ENCODE results near the gene NDRG2.
"Not testable (repeated sequence)": the region's sequence is repeated elsewhere in the genome, so short reads cannot be mapped to it uniquely, and the experiment has no call there.

Gene NDRG2

GRCh38 chr14:21041676-21042433 is 17.0 kb upstream of the NDRG2 start, which contains the start of gene RNASE7:
RNASE7 (plus strand) TSS chr14:21042362; CDS start chr14:21042993, 631 bp downstream.
- no peak within 1 kb of the TSS for H3K4me2 ChIP-seq
- H2AFZ ChIP-seq (ENCODE audit: low read depth), result no peak within 1 kb of the TSS
- H3K79me2 ChIP-seq (ENCODE audit: insufficient read depth, low read depth), result no peaks in the 10 kb centered on the region
- no peaks in the 10 kb centered on the region for H3K36me3 ChIP-seq (ENCODE audit: insufficient read depth)
- no peak within 1 kb of the TSS for H3K9ac ChIP-seq
- H3K27ac ChIP-seq, result no peak within 1 kb of the TSS
- no peaks in the 10 kb centered on the region for H3K27me3 ChIP-seq (ENCODE audit: insufficient read depth, low read depth)
- no peaks in the 10 kb centered on the region for H4K20me1 ChIP-seq (ENCODE audit: insufficient read depth)
- no peaks in the 10 kb centered on the region for H3K4me1 ChIP-seq (ENCODE audit: low read depth, poor library complexity, severe bottlenecking)
- TF ChIP-seq, protein P1, sequence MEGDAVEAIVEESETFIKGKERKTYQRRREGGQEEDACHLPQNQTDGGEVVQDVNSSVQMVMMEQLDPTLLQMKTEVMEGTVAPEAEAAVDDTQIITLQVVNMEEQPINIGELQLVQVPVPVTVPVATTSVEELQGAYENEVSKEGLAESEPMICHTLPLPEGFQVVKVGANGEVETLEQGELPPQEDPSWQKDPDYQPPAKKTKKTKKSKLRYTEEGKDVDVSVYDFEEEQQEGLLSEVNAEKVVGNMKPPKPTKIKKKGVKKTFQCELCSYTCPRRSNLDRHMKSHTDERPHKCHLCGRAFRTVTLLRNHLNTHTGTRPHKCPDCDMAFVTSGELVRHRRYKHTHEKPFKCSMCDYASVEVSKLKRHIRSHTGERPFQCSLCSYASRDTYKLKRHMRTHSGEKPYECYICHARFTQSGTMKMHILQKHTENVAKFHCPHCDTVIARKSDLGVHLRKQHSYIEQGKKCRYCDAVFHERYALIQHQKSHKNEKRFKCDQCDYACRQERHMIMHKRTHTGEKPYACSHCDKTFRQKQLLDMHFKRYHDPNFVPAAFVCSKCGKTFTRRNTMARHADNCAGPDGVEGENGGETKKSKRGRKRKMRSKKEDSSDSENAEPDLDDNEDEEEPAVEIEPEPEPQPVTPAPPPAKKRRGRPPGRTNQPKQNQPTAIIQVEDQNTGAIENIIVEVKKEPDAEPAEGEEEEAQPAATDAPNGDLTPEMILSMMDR (conservative IDR thresholded peaks at IDR 0.05; ENCODE audit: low read depth, low read length), result no peak
- H3K4me3 ChIP-seq (IDR thresholded peaks at IDR 0.05; ENCODE audit: insufficient read depth, low read depth, low read length), result no peak within 1 kb of the TSS

- H3K36me3 ChIP-seq (ENCODE audit: insufficient read depth); H3K4me1 ChIP-seq (ENCODE audit: low read depth, poor library complexity, severe bottlenecking); H3K27ac ChIP-seq; H3K9ac ChIP-seq; H3K4me3 ChIP-seq (IDR thresholded peaks at IDR 0.05; ENCODE audit: insufficient read depth, low read depth, low read length); H3K27me3 ChIP-seq (ENCODE audit: insufficient read depth, low read depth); H2AFZ ChIP-seq (ENCODE audit: low read depth); H3K79me2 ChIP-seq (ENCODE audit: insufficient read depth, low read depth); H4K20me1 ChIP-seq (ENCODE audit: insufficient read depth); H3K4me2 ChIP-seq: not testable (repeated sequence)
Observed at GRCh38 chr14:21040941-21041340, 16.1 kb upstream of the NDRG2 start.

DNA sequence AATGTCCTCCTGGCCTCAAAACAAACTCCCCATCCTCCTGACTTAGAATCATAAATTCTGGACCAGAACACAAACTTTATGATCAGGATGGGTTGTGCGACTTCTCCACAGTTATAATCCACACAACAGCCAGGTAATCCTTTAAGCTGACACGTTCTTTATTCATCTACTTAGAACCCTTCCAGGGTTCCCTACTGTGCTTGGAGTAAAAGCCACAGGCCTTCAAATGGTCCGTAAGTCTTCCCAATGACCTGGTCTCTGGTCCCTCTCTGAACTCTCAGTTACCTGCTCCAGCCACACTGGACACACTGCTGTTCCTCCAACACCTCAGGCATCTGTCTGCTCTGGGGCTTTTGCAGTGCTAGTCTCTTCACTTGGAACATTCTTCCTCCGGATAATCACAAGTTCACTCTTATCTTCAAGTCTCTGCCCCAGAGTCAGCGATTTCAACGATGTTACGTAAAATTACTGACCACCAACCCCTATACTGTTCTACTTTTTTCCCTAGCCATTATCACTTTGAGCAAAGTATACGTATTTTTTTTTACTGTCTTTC is 15.6 kb upstream of the NDRG2 start:
- Histone ChIP-seq H2AFZ (ENCODE audit: low read depth) (no peak overlapping the region), H3K27ac (no peak overlapping the region), H3K4me2 (no peak overlapping the region)

GRCh38 chr14:21039585-21040369 is 14.9 kb upstream of the NDRG2 start:
- Histone ChIP-seq H3K27ac (no peak overlapping the region), H3K36me3 (ENCODE audit: insufficient read depth) (no peaks in the 10 kb centered on the region), H2AFZ (ENCODE audit: low read depth) (peak overlapping the region; percentile 29; the same call in 1 of the 2 replicates), H3K4me1 (ENCODE audit: low read depth, poor library complexity, severe bottlenecking) (no peaks in the 10 kb centered on the region), H3K79me2 (ENCODE audit: insufficient read depth, low read depth) (no peaks in the 10 kb centered on the region), H3K9ac (no peak overlapping the region), H4K20me1 (ENCODE audit: insufficient read depth) (no peaks in the 10 kb centered on the region), H3K4me2 (no peak overlapping the region), H3K4me3 (IDR thresholded peaks at IDR 0.05; ENCODE audit: insufficient read depth, low read depth, low read length) (no peak overlapping the region), H3K27me3 (ENCODE audit: insufficient read depth, low read depth) (no peaks in the 10 kb centered on the region)
- TF ChIP-seq, protein P1 (conservative IDR thresholded peaks at IDR 0.05; ENCODE audit: low read depth, low read length), result peak; percentile 52

More for the DNA sequence above, 15.6 kb upstream of the NDRG2 start:
- Histone ChIP-seq H3K79me2 (ENCODE audit: insufficient read depth, low read depth) (no peaks in the 10 kb centered on the region), H4K20me1 (ENCODE audit: insufficient read depth) (no peaks in the 10 kb centered on the region), H3K27me3 (ENCODE audit: insufficient read depth, low read depth) (no peaks in the 10 kb centered on the region), H3K4me1 (ENCODE audit: low read depth, poor library complexity, severe bottlenecking) (no peaks in the 10 kb centered on the region), H3K9ac (no peak overlapping the region), H3K36me3 (ENCODE audit: insufficient read depth) (no peaks in the 10 kb centered on the region), H3K4me3 (IDR thresholded peaks at IDR 0.05; ENCODE audit: insufficient read depth, low read depth, low read length) (no peak overlapping the region)
- TF ChIP-seq, protein P1 (conservative IDR thresholded peaks at IDR 0.05; ENCODE audit: low read depth, low read length), result no peak

Data from KMS-11 (cell line).